Loucy (cell line): Measurements from ENCODE around the gene RABL6.

Experiments used
- EZH2phosphoT487 ChIP-seq: fragments of 200-600 bp; IDR thresholded peaks from 2 replicates; pipeline ENCODE4 v1.6.1; 2018; ENCODE audit warnings: antibody characterized with exemption, mild to moderate bottlenecking, moderate library complexity, borderline replicate concordance
- TF ChIP-seq, protein P1 (sequence below): fragments of 200-600 bp; sonication (generic); conservative IDR thresholded peaks from 2 replicates; pipeline ENCODE4 v1.5.1; 2014; ENCODE audit warnings: mild to moderate bottlenecking, antibody characterized with exemption, low read length

DNA sequence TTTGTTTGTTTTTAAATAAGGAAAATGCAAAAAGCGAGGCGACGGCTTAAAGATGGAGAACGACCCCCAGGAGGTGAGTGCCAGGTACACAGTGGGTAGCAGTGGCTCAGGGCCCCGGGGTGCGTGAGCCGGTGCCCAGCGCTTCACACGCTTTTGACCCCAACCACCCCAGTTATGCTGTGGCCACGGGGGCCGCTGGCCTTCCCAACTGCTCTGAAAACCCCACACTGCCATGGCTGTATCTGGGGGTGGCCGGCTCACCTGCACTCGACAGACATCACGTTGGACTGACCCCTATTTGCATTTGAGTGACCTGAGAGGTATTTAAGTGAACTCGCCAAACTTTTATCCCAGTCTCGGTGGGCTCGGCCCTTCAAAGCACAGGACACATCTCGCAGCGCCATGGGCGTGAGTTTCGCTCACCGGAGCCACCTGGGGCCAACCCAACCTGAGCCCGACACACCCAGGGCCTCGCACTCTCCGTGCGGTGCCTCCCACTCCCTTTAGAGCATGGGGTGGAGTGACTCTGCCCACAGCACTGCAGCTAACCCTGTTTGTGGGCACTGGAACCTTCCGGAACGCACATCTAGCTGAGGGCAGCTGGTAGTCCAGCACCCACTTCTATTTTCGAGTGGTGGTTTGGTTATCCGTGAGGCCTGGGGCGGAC is 20.9 kb downstream of the RABL6 start:
- TF ChIP-seq, protein P1, sequence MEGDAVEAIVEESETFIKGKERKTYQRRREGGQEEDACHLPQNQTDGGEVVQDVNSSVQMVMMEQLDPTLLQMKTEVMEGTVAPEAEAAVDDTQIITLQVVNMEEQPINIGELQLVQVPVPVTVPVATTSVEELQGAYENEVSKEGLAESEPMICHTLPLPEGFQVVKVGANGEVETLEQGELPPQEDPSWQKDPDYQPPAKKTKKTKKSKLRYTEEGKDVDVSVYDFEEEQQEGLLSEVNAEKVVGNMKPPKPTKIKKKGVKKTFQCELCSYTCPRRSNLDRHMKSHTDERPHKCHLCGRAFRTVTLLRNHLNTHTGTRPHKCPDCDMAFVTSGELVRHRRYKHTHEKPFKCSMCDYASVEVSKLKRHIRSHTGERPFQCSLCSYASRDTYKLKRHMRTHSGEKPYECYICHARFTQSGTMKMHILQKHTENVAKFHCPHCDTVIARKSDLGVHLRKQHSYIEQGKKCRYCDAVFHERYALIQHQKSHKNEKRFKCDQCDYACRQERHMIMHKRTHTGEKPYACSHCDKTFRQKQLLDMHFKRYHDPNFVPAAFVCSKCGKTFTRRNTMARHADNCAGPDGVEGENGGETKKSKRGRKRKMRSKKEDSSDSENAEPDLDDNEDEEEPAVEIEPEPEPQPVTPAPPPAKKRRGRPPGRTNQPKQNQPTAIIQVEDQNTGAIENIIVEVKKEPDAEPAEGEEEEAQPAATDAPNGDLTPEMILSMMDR = no peak
- no peak for TF ChIP-seq EZH2phosphoT487
